GM12878 (cell line): ENCODE data around the gene FXYD7. TPM values are rescaled to one million over a fixed set of nuclear protein-coding genes. Genes with fewer than 3 reads are reported as not detected.

Experiments used
- ATF2 ChIP-seq: IDR thresholded peaks from 2 replicates; pipeline ENCODE4 v1.6.1; 2012; ENCODE audit warnings: low read length, inconsistent platforms
- CHD1 ChIP-seq: IDR thresholded peaks from 2 replicates; pipeline ENCODE4 v1.6.1; 2012; ENCODE audit warnings: low read depth, low read length, improper control_type of control experiment
- CREM ChIP-seq: IDR thresholded peaks from 2 replicates; pipeline ENCODE4 v1.6.1; 2014; ENCODE audit warnings: antibody characterized with exemption, low read depth
- FOS ChIP-seq: IDR thresholded peaks from 3 replicates; pipeline ENCODE4 v1.6.1; 2011; ENCODE audit warnings: borderline replicate concordance; ENCODE audit not compliant: insufficient read length; ENCODE audit errors: extremely low read depth
- JUNB ChIP-seq: IDR thresholded peaks from 2 replicates; pipeline ENCODE4 v1.6.1; 2016; ENCODE audit warnings: antibody characterized with exemption, mild to moderate bottlenecking
- MLLT1 ChIP-seq: fragments of 450-650 bp; IDR thresholded peaks from 2 replicates; pipeline ENCODE4 v1.6.1; 2016; ENCODE audit warnings: mild to moderate bottlenecking
- TAF1 ChIP-seq: IDR thresholded peaks from 2 replicates; pipeline ENCODE4 v1.6.1; 2011; ENCODE audit warnings: mild to moderate bottlenecking, low read depth, low read length, borderline replicate concordance
- WRNIP1 ChIP-seq: IDR thresholded peaks from 2 replicates; pipeline ENCODE4 v1.6.1; 2011; ENCODE audit warnings: low read depth, low read length, improper control_type of control experiment, borderline replicate concordance
- ZBTB11 ChIP-seq: fragments of 450-650 bp; formaldehyde crosslinking; IDR thresholded peaks from 2 replicates; pipeline ENCODE4 v1.5.0; 2022; ENCODE audit warnings: mild to moderate bottlenecking, missing genetic modification characterization
- ZNF622 ChIP-seq: fragments of 450-650 bp; IDR thresholded peaks from 2 replicates; pipeline ENCODE4 v1.6.1; 2017; ENCODE audit warnings: mild to moderate bottlenecking, inconsistent platforms
- polyA plus RNA-seq, 11 experiments: library from polyadenylated mRNA; depleted of rRNA in 4 of 11; unstranded in 6 of 11; stranded (reverse) in 5 of 11; fragments of >200 nt; fragmentation: Nextera tagmentation in 4 of 11; fragmentation: Illumina TruSeq in 1 of 11; extraction: Ambion mirVana in 4 of 11; extraction: Trizol in 1 of 11; gene quantifications; 1 replicate in 1 of 11; 2 replicates in 10 of 11; pipeline versions ENCODE4 v1.2.1 to v1.2.3, GENCODE V29; 2011 to 2016; ENCODE audit warnings: inconsistent platforms in 2 of 11, missing spikeins in 2 of 11, low read depth in 1 of 11
- total RNA-seq, 4 experiments: library from RNA; depleted of rRNA in 3 of 4; stranded (reverse); fragments of >200 nt in 3 of 4; fragmentation: Illumina TruSeq in 1 of 4; extraction: Trizol in 1 of 4; gene quantifications; 2 replicates each; pipeline versions ENCODE4 v1.2.1 to v1.2.3, GENCODE V29; 2013 to 2021

Gene FXYD7
- total and polyA plus RNA-seq, 10 of the 15 experiments (the other 5 are each of a cell fraction or from before 2014, with no cell fraction given): 0.07 to 0.28 (median 0.12) TPM; not detected in 7

GRCh38 chr19:35176181-35176570 lies 33.1 kb downstream of the FXYD7 start (continued):
- no peak for TF ChIP-seq ZBTB11 (CRISPR knock-in tag)
- TF ChIP-seq CHD1: no peak
- TF ChIP-seq CREM: no peak
- no peak for TF ChIP-seq ZNF622
- TF ChIP-seq TAF1: no peak
- TF ChIP-seq WRNIP1: no peak
- TF ChIP-seq MLLT1: no peak
- no peak for TF ChIP-seq JUNB
- TF ChIP-seq ATF2: no peak
- TF ChIP-seq FOS: no peak
